ENCODE results near the gene GBF1.
A peak's percentile ranks its signal among the peaks of the same experiment; 100 is the strongest.

Gene GBF1

GRCh38 chr10:102384606-102385429 lies 139.5 kb downstream of the GBF1 start:
- no peak for TF ChIP-seq CTCF (IDR thresholded peaks at IDR 0.05)

- TF ChIP-seq CTCF (IDR thresholded peaks at IDR 0.05): no peak
Observed at GRCh38 chr10:102389894-102390293, 144.6 kb downstream of the GBF1 start.

GRCh38 chr10:102392306-102392705 lies 147.0 kb downstream of the GBF1 start:
- no peak for TF ChIP-seq CTCF (IDR thresholded peaks at IDR 0.05)

- TF ChIP-seq CTCF (IDR thresholded peaks at IDR 0.05): peak; percentile 92
Observed at GRCh38 chr10:102393411-102394078, 148.2 kb downstream of the GBF1 start.

- TF ChIP-seq CTCF (IDR thresholded peaks at IDR 0.05): 0 out of 2 replicates have a peak, but pooled peaks have one; percentile 33
Observed at GRCh38 chr10:102394079-102394800, 148.9 kb downstream of the GBF1 start.

GRCh38 chr10:102394801-102395399 lies 149.6 kb downstream of the GBF1 start:
- TF ChIP-seq CTCF (IDR thresholded peaks at IDR 0.05): no peak
